ENCODE results near the gene FFAR1.

FFAR1 gene

GRCh38 chr19:35314858-35315470, 32.7 kb upstream of the FFAR1 start:
- in situ Hi-C loops (cut with MboI; ENCODE audit: low sequenced_read_pairs): no loop called here

- in situ Hi-C loops (cut with MboI; ENCODE audit: low sequenced_read_pairs): no loop called here
Observed at GRCh38 chr19:35315883-35316282, 31.8 kb upstream of the FFAR1 start.

GRCh38 chr19:35316560-35316959, 31.1 kb upstream of the FFAR1 start:
- in situ Hi-C loops (cut with MboI; ENCODE audit: low sequenced_read_pairs): no loop called here

DNA sequence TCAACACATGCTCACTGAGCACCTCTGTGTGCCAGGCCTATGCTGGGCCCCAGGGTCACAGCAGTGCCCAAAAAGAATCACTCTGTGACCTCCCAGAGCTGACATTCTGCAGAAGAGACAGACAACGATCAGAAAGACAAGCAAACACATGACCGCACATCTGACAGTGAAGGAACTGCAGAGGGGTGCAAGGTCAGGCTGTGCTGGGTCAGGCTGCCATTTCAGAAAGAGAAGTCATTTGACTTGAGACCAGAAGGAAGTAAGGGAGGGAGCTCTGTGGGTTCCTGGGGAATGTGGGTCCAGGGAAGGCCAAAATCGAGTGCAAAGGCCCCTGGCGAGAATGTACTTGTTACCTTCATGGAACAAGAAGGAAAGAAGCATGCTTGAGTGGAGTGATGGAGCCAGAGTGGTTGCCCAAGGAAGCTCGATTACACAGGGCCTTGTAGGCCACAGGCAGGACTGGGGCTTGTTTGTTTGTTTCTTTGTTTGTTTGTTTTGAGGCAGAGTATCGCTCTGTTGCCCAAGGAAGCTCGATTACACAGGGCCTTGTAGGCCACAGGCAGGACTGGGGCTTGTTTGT, 30.1 kb upstream of the FFAR1 start:
- in situ Hi-C loops (cut with MboI; ENCODE audit: low sequenced_read_pairs): no loop called here

GRCh38 chr19:35318679-35319448, 28.8 kb upstream of the FFAR1 start:
- in situ Hi-C loops (cut with MboI; ENCODE audit: low sequenced_read_pairs): no loop called here

DNA sequence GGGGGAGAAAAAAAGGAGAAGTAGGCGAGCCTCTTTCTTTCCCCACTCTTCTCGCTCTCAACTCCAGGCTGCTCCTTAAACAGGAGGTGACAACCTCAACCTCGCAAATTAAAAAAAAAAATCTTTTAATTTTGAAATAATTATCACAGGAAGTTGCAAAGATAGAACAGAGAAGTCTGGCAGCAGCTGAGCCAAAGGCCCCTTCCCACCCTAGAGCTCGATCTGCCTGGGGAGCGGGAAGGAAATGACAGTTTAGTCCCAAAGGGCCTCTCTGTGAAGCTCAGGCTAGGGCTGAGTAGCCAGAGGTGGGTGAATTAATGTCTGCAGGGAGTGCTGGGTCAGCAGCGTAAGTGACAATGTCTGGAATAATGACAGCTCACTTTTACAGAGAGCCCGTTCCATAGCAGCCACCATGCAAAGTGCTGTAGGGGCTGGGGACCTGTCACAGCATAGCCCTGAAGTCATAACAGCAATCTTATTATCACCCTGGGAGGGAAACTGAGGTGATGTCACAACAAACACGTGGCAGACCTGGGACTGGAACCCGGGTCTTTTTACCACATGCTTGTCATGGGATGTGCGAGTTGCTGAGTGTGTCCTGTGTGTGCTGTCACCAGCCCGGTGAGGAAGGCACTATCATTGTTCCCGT, 27.5 kb upstream of the FFAR1 start:
- in situ Hi-C loops (cut with MboI; ENCODE audit: low sequenced_read_pairs): no loop called here

- in situ Hi-C loops (cut with MboI; ENCODE audit: low sequenced_read_pairs): no loop called here
Observed at GRCh38 chr19:35321291-35321690, 26.4 kb upstream of the FFAR1 start.

DNA sequence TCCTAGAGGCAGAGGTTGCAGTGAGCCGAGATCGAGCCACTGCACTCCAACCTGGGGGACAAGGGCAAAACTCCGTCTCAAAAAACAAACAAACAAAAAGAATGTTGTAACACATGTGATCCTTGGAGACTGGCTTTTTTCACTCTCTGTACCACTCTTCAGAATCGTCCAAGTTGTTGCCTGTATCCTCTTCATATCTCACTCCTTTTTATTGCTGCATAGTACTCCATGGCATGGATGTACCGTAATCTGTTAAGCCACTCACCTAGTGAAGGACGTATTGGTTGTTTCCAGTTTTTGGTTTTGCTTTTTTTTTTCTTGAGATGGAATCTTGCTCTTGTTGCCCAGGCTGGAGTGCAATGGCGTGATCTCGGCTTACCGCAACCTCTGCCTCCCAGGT, 25.7 kb upstream of the FFAR1 start:
- in situ Hi-C loops (cut with MboI; ENCODE audit: low sequenced_read_pairs): no loop called here

DNA sequence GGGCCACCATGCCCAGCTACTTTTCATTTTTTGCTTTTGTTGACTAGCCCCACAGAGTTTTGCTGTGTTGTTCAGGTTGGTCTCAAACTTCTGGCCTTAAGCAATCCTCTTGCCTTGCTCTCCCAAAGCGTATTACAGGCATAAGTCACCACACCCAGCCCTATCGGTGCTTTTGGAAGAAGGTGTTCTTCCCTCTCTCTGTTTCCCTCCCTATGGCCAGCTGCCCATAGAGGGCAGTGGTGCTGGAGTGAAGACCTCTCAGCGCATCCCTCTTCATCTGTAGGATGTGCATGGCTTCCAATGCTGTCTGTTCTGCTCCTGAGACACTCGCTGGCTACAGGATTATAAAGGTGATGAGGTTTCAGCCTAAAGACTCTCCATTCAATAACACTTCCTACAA, 20.1 kb upstream of the FFAR1 start:
- in situ Hi-C loops (cut with MboI; ENCODE audit: low sequenced_read_pairs): no loop called here

- in situ Hi-C loops (cut with MboI; ENCODE audit: low sequenced_read_pairs): no loop called here
Observed at GRCh38 chr19:35328851-35329285, 18.8 kb upstream of the FFAR1 start, which contains the start of gene CD22. Gene CD22, plus strand, starts transcription at chr19:35329187. Its CDS starts 2,854 bp downstream, at chr19:35332041.

DNA sequence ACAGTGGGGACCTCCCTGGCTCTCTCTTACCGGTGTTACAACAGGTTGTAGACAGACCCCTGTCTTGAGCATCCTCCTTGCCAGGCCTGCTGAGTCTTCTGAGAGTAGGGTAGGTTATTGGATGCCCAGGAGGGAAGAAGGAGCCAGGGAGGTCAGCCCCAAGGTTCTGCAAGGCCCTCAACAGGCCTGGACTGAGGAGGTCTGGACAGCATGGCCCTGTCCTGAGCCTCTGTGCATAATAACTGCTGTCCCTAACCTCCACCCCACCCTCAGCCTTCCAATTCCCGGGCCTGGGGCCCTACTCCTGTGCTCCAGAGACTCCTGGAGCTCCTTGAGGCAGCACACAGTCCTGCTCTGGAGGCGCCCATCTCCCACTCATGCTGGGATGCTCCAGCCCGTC, 18.4 kb upstream of the FFAR1 start:
- in situ Hi-C loops (cut with MboI; ENCODE audit: low sequenced_read_pairs): no loop called here

- in situ Hi-C loops (cut with MboI; ENCODE audit: low sequenced_read_pairs): no loop called here
Observed at GRCh38 chr19:35330475-35330874, 17.2 kb upstream of the FFAR1 start.

DNA sequence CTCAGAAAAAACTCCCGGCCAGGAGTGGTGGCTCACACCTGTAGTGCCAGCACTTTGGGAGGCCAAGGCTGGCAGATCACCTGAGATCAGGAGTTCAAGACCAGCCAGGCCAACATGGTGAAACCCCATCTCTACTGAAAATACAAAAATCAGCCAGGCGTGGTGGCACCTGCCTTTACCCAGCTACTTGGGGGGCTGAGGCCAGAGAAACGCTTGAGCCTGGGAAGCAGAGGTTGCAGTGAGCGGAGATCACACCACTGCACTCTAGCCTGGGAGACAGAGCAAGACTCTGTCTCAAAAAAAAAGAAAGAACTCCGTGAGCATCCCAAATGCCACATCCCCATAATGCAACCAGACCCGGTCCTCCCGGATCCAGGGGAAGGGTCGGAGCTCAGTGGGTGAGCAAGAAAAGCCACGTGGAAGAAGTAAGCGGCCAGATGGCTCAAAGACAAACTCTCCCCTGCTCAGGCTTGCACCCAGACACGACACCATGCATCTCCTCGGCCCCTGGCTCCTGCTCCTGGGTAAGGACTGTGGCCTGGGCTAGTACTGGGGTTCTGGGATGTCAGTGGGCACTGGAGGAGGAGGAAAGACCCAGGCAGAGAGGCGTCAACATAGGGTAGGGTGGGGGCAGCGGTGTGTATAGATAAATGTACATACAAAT, 16.0 kb upstream of the FFAR1 start:
- in situ Hi-C loops (cut with MboI; ENCODE audit: low sequenced_read_pairs): no loop called here

DNA sequence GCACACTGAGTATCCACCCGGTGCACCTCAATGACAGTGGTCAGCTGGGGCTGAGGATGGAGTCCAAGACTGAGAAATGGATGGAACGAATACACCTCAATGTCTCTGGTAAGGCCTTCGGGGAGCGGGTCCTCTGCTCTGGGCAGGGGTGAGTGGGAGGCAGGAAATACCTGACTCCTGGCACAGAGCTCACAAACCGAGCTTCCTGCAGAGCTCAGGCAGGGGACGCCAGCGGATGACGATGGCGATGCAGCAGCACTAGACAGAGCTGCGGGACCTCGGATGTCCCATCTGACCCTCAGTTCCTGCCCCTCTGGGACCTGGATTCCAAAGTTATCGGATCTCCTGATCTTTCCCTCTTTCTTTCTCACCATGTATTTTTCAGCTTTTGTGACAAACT, 14.9 kb upstream of the FFAR1 start:
- in situ Hi-C loops (cut with MboI; ENCODE audit: low sequenced_read_pairs): no loop called here

GRCh38 chr19:35334144-35334753, 13.5 kb upstream of the FFAR1 start:
- in situ Hi-C loops (cut with MboI; ENCODE audit: low sequenced_read_pairs): no loop called here

DNA sequence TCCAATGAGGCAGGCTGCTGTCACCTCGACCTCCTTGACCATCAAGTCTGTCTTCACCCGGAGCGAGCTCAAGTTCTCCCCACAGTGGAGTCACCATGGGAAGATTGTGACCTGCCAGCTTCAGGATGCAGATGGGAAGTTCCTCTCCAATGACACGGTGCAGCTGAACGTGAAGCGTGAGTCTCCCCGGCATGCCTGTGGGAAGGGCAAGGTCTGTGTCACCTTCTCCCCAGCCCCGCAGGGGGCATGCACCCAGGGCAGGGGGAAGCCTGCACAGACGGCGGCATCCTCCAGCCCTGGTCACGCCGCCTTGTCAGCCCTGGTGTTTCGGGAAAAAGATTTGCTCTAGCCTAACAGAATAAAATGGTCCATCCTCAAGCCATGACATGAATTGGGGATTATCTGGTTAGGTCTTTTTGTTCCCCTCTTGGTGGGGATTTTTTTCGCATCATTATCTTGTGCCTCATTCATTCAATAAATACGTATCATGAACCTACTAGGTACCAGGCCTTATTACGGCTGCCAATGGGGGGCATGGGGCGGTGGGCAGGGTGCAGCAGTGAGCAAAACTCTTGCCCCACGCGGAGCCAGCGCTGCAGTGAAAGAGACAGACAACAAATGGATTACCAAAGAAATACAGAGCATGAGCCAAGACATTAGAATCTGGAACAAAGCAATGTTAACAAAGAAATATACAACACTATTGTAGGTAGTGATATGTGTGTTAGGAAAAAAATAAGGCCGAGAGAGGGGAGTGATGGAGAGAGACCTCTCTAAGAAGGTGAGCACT, 11.3 kb upstream of the FFAR1 start:
- in situ Hi-C loops (cut with MboI; ENCODE audit: low sequenced_read_pairs): no loop called here

DNA sequence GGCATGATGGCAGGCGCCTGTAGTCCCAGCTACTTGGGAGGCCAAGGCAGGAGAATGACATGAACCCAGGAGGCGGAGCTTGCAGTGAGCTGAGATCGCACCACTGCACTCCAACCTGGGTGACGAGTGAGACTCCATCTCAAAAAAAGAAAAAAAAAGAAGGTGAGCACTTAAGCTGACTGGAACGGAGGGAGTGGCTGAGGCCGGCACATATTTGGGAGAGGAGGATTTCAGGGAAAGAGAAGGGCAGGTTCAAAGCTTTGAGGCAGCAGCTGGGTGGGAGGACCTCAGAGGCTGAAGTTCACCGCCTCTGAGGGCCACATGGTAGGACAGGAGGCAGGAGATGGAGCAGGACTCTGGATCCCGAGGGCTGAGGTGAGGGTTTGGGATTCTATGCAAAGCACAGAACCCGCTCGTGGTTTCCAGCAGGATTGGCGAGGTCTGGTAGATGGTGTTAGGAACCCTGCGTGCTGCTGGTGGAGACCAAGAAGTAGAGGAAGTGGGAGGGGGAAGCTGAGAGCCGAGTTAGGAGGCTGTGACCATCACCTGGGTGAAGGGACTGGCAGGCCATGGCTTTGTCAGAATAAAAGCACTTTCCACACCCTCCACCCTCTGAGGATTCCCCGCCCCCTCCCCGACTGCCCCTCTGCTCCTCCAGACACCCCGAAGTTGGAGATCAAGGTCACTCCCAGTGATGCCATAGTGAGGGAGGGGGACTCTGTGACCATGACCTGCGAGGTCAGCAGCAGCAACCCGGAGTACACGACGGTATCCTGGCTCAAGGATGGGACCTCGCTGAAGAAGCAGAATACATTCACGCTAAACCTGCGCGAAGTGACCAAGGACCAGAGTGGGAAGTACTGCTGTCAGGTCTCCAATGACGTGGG, 10.4 kb upstream of the FFAR1 start:
- in situ Hi-C loops (cut with MboI; ENCODE audit: low sequenced_read_pairs): no loop called here

DNA sequence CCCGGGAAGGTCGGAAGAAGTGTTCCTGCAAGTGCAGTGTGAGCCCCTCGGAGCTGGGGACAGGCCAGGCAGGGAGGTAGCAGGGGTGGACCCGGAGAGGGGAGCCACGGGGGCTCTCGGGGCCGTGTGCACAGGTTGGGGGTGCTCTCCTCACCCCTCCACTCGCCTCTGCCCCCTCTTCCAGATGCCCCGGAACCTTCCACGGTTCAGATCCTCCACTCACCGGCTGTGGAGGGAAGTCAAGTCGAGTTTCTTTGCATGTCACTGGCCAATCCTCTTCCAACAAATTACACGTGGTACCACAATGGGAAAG, 9.8 kb upstream of the FFAR1 start:
- in situ Hi-C loops (cut with MboI; ENCODE audit: low sequenced_read_pairs): no loop called here

- in situ Hi-C loops (cut with MboI; ENCODE audit: low sequenced_read_pairs): loop anchor here (10.0 kb wide), 1 partner anchor 124 kb away; no protein-coding TSS in a partner anchor
Observed at GRCh38 chr19:35340431-35340830, 7.3 kb upstream of the FFAR1 start.
